ENCODE data around the gene GINS2.

GINS2 gene

GRCh38 chr16:85715169-85716021 lies 26.6 kb upstream of the GINS2 start:
- peak; percentile 46 for DNase-seq

DNA sequence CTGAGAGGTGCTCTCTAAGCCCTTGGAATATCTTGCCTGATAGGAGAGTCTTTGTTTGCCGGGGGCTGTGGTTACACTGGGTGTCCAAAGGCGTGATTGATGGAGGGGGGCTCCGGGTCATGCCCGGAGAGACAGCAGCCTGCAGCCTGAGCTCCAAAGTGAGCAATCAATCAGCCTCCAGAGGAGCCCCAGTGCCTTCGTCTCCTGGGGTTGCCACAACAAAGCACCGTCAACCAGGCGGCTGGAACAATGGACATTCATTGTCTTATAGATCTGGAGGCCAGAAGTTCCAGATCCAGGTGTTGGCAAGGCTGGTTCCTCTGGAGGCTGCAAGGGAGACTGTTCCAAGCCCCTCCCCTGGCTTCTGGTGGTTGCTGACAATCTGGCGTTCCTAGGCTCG lies 24.0 kb upstream of the GINS2 start:
- DNase-seq: no peak

DNA sequence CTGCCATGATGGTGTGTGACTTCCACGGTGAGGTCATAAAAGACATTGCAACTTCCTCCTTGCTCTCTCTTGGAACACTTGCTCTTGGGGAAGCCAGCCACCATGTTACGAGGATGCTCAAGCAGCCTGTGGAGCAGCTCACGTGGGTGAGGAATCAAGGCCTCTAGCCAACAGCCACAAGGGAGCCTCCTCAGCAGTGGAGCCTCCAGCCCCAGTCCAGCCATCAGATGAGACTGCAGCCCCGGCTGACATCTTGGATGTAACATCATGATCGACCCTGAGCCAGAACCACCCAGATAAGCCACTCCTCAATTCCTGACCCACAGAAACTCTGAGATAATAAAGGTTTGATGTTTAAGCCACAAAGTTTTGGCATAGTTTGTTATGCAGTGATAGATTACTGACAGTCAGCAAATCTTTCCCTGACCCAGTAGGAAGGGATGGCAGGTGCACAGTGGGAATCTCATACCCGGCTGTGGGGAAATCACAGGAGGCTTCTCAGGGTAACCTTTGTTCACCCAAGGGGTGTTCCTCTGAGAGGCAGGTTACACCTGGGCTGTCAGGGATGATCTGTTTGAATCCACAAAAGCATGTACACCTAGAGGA lies 23.3 kb upstream of the GINS2 start:
- no peak for DNase-seq

GRCh38 chr16:85710732-85711131 lies 22.0 kb upstream of the GINS2 start:
- DNase-seq: peak; percentile 50

DNA sequence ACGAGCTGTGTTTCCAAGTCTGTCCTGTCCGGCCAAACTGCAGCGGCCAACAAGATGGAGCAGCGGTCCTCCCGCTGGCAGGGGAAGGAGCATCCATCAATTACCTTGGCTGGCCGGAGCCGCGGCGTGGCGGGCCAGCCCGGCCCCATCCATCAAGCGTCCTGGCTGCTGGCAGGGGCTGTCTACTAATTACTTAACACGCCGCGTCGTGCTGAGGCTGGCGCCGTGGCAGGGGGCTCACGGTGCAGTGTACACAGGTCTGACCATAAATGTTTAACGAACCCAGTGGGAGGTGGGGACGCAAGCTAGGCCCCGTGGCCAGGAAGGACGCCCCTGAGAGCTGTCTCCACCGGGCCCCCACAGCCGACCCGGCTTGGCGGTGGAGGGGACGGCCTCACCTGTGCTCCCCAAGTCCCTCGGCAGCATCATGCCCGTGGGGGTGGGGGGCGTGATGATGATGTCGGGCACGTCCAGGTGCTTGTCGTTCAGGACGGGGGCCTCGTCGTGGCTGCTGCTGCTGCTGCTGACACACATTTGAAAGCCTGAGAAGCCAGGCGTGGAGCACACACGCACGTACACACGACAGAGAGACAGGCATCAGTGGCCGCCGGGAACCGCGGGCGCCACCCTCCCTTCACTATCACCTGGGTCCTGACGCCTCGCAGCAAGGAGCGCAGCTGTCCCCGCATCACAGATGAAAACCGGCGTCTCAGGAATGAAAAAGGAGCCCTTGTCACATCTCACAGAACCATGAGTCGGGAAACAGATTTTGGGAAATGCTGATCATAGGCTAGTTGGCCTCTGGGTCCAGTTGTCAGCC lies 21.2 kb upstream of the GINS2 start:
- no peak for DNase-seq

- no peak for DNase-seq
Observed at GRCh38 chr16:85708338-85708737, 19.6 kb upstream of the GINS2 start.

- DNase-seq: no peak
Observed at GRCh38 chr16:85707528-85708095, 18.9 kb upstream of the GINS2 start.

- no peak for DNase-seq
Observed at GRCh38 chr16:85706449-85707034, 17.8 kb upstream of the GINS2 start.

- no peak for DNase-seq
Observed at GRCh38 chr16:85704900-85705846, 16.4 kb upstream of the GINS2 start.

DNA sequence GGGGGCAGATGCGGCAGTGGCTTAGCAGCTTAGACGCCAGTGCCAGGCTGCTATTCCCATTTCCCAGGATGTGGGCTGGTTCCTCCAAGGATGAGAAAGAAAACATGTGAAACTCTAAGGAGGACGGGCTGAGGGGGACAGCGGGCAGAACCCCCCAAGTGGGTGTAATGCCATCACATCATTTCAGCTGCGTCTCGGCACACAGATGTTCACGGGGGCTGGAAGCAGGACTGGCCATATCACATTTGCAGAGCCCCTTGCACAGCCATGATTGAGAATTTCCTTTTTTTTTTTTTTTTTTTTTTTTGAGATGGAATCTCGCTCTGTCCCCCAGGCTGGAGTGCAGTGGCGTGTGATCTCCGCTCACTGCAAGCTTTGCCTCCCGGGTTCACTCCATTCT lies 15.3 kb upstream of the GINS2 start:
- DNase-seq: no peak

DNA sequence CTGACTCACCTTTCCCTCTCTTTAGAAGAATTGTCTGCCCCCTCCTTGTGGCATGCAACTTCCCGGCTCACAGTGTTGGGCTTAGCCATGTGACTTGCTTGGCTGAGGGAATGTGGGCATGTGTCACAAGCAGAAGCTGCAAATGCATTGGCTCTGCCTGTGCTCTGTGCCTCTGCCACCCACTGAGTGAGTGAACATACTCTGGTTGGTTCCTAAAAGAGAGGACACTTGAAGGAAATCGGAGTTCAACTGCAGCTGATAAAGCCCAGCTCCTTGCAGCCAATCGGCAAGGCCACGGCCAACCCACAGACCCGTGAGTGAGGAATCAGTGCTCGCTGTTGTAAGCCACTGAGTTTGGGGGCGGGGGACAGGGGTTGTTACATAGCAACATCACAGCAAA lies 10.9 kb upstream of the GINS2 start:
- no peak for DNase-seq

GRCh38 chr16:85698935-85699558 lies 10.3 kb upstream of the GINS2 start:
- DNase-seq: no peak

GRCh38 chr16:85698459-85698891 lies 9.7 kb upstream of the GINS2 start:
- DNase-seq: no peak

GRCh38 chr16:85697431-85697830 lies 8.7 kb upstream of the GINS2 start:
- no peak for DNase-seq

DNA sequence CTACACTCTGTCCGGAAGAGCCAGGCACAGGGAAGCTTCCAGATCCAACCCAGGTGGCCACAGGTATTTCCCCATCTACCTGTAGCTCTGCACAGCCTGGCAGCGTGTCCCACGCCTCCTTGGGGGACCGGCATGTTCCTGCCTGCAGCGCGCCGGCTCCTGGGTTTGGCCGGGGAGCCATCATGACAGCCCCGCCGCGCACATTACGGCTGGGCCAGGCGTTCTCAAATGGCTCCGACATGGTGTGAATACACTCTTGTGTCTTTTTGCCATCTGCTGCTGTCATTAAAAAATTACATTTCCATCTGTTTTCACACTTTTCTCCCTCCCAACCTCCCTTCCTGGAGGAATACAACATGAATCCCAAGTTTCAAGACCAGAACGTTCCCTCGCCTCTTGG lies 8.0 kb upstream of the GINS2 start:
- no peak for DNase-seq

DNA sequence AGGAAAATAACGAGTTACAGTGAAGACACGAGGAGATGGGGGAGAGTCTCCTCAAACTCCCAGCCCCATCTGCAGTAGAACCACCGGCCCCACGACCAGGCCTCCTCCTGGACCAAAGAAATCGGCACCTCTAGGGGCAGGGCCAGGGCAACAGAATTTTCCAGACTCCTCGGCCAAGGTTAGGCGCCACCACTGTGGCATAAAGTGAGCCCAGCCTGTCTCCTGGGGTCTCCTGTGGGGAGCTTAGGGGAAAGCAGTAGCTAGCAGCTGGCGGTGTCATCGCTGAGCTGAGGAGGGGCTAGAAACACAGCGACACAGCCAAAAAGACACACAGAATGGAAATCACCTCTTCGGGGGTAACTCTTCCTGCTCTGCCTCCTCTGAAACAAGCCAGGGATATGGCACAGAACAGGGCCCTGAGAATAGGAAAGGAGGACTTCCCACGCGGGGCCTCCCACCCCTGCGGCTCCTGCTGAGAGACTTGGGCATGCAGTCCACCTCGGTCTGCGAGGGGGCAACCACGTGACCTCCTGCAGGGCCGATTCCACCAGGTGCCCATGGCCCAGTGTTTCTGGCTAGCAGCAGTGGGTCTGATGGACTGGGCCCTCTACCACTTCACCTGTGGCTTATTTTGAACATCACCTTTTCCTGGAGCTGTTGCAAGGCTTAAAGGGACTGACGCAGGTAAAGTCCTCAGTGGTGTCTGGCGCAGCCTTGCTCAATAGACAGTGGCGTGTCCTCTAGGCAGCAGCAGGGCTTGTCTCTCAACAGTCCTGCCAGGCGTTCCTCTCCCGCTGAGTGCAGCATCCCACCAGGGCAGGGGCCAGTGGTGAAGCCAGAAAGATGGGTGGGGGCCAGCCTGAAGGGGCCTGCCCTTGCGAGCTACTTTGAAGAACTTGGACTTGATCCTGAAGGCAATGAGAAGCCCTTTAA lies 6.7 kb upstream of the GINS2 start:
- no peak for DNase-seq

GRCh38 chr16:85690469-85691064 lies 1.8 kb upstream of the GINS2 start:
- DNase-seq: no peak

DNA sequence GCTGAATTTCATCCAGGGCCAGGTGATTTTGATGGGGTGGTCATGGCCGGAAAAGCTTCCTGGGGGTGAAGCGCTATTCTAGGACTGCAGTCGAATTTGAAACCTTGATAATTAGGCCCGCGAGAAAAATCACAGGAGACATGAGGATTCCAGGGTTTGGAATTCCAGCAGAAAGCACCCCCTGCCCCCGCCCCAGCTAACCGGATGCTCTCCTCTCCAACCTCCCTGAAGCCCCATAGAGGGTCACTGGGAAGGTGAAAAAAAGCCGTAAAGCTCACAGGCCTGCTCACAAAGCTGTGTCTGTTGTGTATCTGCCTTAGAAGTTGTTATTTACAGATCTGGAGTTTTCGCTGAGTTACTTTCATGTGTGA lies 1.2 kb upstream of the GINS2 start:
- DNase-seq: no peak

GRCh38 chr16:85689285-85689949 lies 663 bp upstream of the GINS2 start:
- no peak for DNase-seq

Measured in NCI-H187 treated with DMSO at 0.1 percent for 48 hours (cell line).